Fibroblast of mammary gland (primary cell): Measurements from ENCODE around the gene IL1RAPL1.

ENCODE experiments used
- DNase-seq: peaks from one replicate; pipeline ENCODE4 v3.0.0-alpha.2; 2010; ENCODE audit warnings: low read depth
- H3K4me3 ChIP-seq: 2 replicates; pipeline ENCODE4 v1.5.1; 2011; ENCODE audit warnings: low read depth, mild to moderate bottlenecking, low read length, moderate library complexity; ENCODE audit not compliant: control insufficient read depth
- CTCF ChIP-seq: conservative IDR thresholded peaks from 2 replicates; pipeline ENCODE4 v1.5.1; 2011; ENCODE audit warnings: low read depth, low read length, inconsistent platforms; ENCODE audit not compliant: control insufficient read depth, insufficient read depth

Gene IL1RAPL1

DNA sequence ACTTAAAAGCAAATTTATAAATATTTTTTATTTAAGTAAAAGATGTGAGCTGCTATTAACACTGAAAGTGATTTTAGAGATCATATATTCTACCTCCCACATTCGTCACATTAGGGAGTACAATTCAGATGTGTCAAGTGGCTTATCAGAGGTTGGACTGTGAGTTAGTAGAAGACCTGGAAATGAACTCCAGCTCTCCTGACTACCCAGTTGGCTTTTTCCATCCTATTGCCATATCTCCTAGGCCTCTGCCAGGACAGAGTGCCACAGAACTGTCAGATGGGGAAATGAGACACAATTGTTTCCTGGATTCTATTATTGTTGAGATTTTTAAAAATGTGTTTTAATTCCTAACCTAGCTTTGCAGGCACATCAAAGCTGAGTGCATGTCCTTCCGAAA is 994.0 kb downstream of the IL1RAPL1 start:
- no peak for DNase-seq
- no peak overlapping the region for H3K4me3 ChIP-seq
- TF ChIP-seq CTCF: no peak

- TF ChIP-seq CTCF: no peak
- no peak for DNase-seq
- no peak overlapping the region for H3K4me3 ChIP-seq
Measured at GRCh38 chrX:29587107-29587506, 999.9 kb downstream of the IL1RAPL1 start.

DNA sequence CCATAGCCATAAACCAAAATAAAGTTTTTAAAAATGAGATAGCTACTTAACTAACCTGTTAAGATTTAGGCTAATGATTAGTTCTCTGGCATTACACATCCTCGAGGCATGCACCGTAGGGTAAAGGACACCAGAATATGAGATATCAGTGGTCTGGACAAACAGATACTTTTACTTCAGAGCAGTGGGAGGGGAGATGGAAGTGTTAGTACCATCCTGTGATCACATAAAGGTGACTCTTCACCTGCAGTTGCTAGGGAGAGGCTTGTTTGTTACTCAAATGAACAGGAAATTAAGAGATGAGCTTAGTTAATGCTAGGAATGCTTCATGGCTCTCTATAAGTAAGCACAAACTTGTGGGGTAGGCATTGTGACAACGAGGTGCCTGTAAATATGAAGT is 1003.7 kb downstream of the IL1RAPL1 start:
- no peak overlapping the region for H3K4me3 ChIP-seq
- TF ChIP-seq CTCF: no peak
- no peak for DNase-seq

DNA sequence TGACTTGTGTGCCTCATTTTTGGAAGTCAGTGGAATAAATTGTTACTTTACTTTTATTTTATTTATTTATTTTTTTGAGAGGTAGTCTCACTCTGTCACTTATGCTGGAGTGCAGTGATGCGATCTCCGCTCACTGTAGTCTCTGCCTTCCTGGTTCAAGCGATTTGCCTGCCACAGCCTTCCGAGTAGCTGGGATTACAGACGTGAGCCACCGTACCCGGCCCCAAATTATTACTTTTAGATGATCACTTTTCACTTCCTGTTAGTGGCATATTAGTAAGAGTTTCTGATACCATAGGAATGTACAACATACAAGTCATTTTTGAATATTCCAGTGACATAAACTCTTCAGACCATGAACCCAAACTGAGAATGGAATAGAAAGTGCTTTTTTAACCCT is 1017.1 kb downstream of the IL1RAPL1 start:
- no peak for TF ChIP-seq CTCF
- no peak overlapping the region for H3K4me3 ChIP-seq
- no peak for DNase-seq

- DNase-seq: peak; percentile 73
- no peak overlapping the region for H3K4me3 ChIP-seq
- TF ChIP-seq CTCF: no peak
Measured at GRCh38 chrX:29617276-29617675, 1030.0 kb downstream of the IL1RAPL1 start.

GRCh38 chrX:29617725-29618124 is 1030.5 kb downstream of the IL1RAPL1 start:
- peak; percentile 8 for DNase-seq
- TF ChIP-seq CTCF: no peak
- no peak overlapping the region for H3K4me3 ChIP-seq

DNA sequence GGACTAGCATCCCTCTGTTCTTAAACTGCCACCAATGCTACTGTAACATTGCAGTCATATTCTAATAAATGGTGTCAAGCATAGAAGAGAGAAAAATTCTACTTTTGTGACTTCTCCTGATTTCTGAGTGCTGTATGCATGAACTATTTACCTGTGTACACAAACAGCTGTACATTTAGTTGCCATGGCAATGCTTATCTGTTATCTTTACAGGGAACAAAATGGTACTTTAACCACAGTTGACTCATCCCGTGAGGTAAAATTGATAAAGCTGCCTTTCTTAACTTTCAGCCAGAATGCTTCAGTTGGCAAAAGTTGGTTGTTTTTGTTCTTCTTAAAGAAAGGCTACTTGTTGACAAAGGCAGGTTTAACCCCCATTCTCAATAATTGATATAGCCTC is 1040.6 kb downstream of the IL1RAPL1 start:
- TF ChIP-seq CTCF: no peak
- no peak for DNase-seq
- no peak overlapping the region for H3K4me3 ChIP-seq
